Heart left ventricle (tissue), 13 donors: Measurements from ENCODE around the gene EOGT.

Experiments used
- CTCF ChIP-seq, 12 donors: fragments of 200-600 bp; sonication (generic) in 4 of 12; IDR thresholded peaks; one replicate each; pipeline versions ENCODE4 v1.5.0 to v1.8.0; 2018 to 2022; ENCODE audit warnings: antibody characterized with exemption in 12 of 12, mild to moderate bottlenecking in 5 of 12
- POLR2A ChIP-seq, 2 donors: fragments of 450-650 bp; IDR thresholded peaks; one replicate each; pipeline ENCODE4 v1.6.1; 2017; ENCODE audit warnings: antibody characterized with exemption in 2 of 2, mild to moderate bottlenecking in 2 of 2, moderate library complexity in 2 of 2
- donor health status: ischemic (EF 13 %, LVEDD 7.1; RV severe dilation, severe dysfunction).
- donor health status: DM: no; HTN: yes; CAD: no.
- donor health status: DM: no; HTN: no; CAD: no.
- donor health status: ischemic (EF 25% LVEDD 6.9; RV normal size, moderate dysfunction).
- donor health status: ischemic (EF 25% LVEDD 5.7; RV mildly dilated, moderate dysfunction).
- donor health status: ischemic (EF 35%, LVEDD 5.7; RV mildly dilated, moderate dysfunction).
- donor health status: nonischemic (EF 11% LVEDD 7.7; RV severe dilation, severe dysfunction).
- donor health status: DM: yes; HTN: yes; CAD: no.
- donor health status: PGD.
- donor health status: ischemic (EF 29% LVEDD 5.4; RV normal size, mild dysfunction).
- donor health status: nonischemic (EF 23%, LVEDD 6.1; RV moderate dilation, normal function).

GRCh38 chr3:68999158-68999557 is 14.3 kb downstream of the EOGT start:
- TF ChIP-seq POLR2A (IDR thresholded peaks at IDR 0.05) (no peak), CTCF (IDR thresholded peaks at IDR 0.05) (no peak)
